Lung (tissue), 12 donors: ENCODE measurements around the gene LRRC27. TPM values are rescaled to one million over a fixed set of nuclear protein-coding genes. Genes with fewer than 3 reads are reported as not detected.

Experiments used
- ATAC-seq: fragments of 200-7000 bp; cut with Tn5 transposase; one replicate; pipeline ENCODE4 v1.9.1; 2020; ENCODE audit warnings: moderate number of reproducible peaks; ENCODE audit not compliant: insufficient read depth, low FRiP score
- DNase-seq, 3 donors: peaks; one replicate each; pipeline ENCODE4 v3.0.0-alpha.2; 2013 to 2017
- H3K27ac ChIP-seq, 2 donors: one replicate each; pipeline ENCODE4 v1.5.1; 2013; ENCODE audit warnings: mild to moderate bottlenecking in 2 of 2, moderate library complexity in 2 of 2, control low read depth in 1 of 2, inconsistent platforms in 1 of 2, low read depth in 1 of 2, low read length in 1 of 2
- H3K27me3 ChIP-seq, 3 donors: one replicate each; pipeline ENCODE4 v1.5.1; 2013; ENCODE audit warnings: low read length in 2 of 3; ENCODE audit not compliant: control insufficient read depth in 3 of 3, insufficient read depth in 3 of 3
- H3K36me3 ChIP-seq, 4 donors: one replicate each; pipeline ENCODE4 v1.5.1; 2013; ENCODE audit warnings: low read length in 4 of 4, mild to moderate bottlenecking in 1 of 4, moderate library complexity in 1 of 4; ENCODE audit not compliant: control insufficient read depth in 4 of 4, insufficient read depth in 4 of 4
- H3K4me1 ChIP-seq, 5 donors: one replicate each; pipeline ENCODE4 v1.5.1; 2013; ENCODE audit warnings: low read length in 5 of 5, mild to moderate bottlenecking in 2 of 5, moderate library complexity in 1 of 5; ENCODE audit not compliant: control insufficient read depth in 5 of 5, insufficient read depth in 5 of 5
- H3K4me3 ChIP-seq: one replicate; pipeline ENCODE4 v1.5.1; 2013; ENCODE audit warnings: mild to moderate bottlenecking, control low read depth, moderate library complexity
- H3K9ac ChIP-seq, 2 donors: one replicate each; pipeline ENCODE4 v1.5.1; 2013; ENCODE audit warnings: low read length in 2 of 2, control low read depth in 1 of 2; ENCODE audit not compliant: insufficient read depth in 1 of 2
- H3K9me3 ChIP-seq, 4 donors: one replicate each; pipeline ENCODE4 v1.5.1; 2013; ENCODE audit warnings: low read length in 3 of 4, mild to moderate bottlenecking in 1 of 4, moderate library complexity in 1 of 4; ENCODE audit not compliant: control insufficient read depth in 4 of 4, insufficient read depth in 3 of 4
- CTCF ChIP-seq: IDR thresholded peaks from 2 replicates; pipeline ENCODE4 v1.5.1; 2012; ENCODE audit warnings: mild to moderate bottlenecking; ENCODE audit errors: control extremely low read depth, extremely low read depth
- WGBS, 2 donors: extraction: QIAGEN DNeasy Blood & Tissue Kit; methylation state at CpG; one replicate each; pipeline ENCODE4 v1.1.7; 2013; 5-methylcytosine and 5-hydroxymethylcytosine counted together
- polyA plus RNA-seq, 2 donors: library from polyadenylated mRNA; stranded (reverse); fragments of 200-250 nt; gene quantifications; one replicate each; pipeline ENCODE4 v1.2.1, GENCODE V29; 2013
- total RNA-seq, 2 donors: library from RNA; depleted of rRNA in 1 of 2; stranded (reverse); fragments of >200 nt in 1 of 2; gene quantifications; one replicate each; pipeline ENCODE4 v1.2.1, GENCODE V29; 2014 to 2021
- donor health status: control.
- donor health status: control.
- donor health status: Bipolar disorder and iron deficiency.
- donor health status: healthy.
- donor health status: DM: yes; HTN: yes; CAD: no.

The LRRC27 gene
- total and polyA plus RNA-seq, 4 donors, result 5.8 to 25.5 (median 17.2) TPM

GRCh38 chr10:132391676-132392020 lies 59.7 kb downstream of the LRRC27 start:
- Histone ChIP-seq H3K4me3 (no peak overlapping the region), H3K36me3 (no peaks in the 10 kb centered on the region), H3K9me3 (no peaks in the 10 kb centered on the region), H3K27me3 (no peaks in the 10 kb centered on the region), H3K4me1 (peaks cover 0 to 14% (median 10%) of the 10 kb centered on the region in 5 donors), H3K9ac (no peak overlapping the region), H3K27ac (no peak overlapping the region)
- DNase-seq (no peak), ATAC-seq (no peak)
- WGBS, 2 donors, result 87 to 93% methylated on average over 4 of the region's 4 CpGs
- TF ChIP-seq CTCF, result no peak

GRCh38 chr10:132392184-132392800 lies 60.3 kb downstream of the LRRC27 start:
- DNase-seq, result no peak
- WGBS, 2 donors, result 92 to 96% methylated on average over 2 of the region's 2 CpGs
- ATAC-seq, result no peak

GRCh38 chr10:132392811-132393694 lies 61.1 kb downstream of the LRRC27 start:
- H3K9ac ChIP-seq, result no peak overlapping the region
- no peak overlapping the region for H3K4me3 ChIP-seq
- H3K27me3 ChIP-seq, result no peaks in the 10 kb centered on the region
- no peak for TF ChIP-seq CTCF
- peaks cover 1 to 17% (median 10%) of the 10 kb centered on the region in 5 donors for H3K4me1 ChIP-seq
- WGBS, 2 donors, result 85 to 86% methylated on average over 12 of the region's 12 CpGs
- no peaks in the 10 kb centered on the region for H3K36me3 ChIP-seq
- ATAC-seq, result no peak
- no peaks in the 10 kb centered on the region for H3K9me3 ChIP-seq
- no peak for DNase-seq
- no peak overlapping the region for H3K27ac ChIP-seq

More at GRCh38 chr10:132392184-132392800, 60.3 kb downstream of the LRRC27 start:
- no peak for TF ChIP-seq CTCF
- Histone ChIP-seq H3K9me3 (no peaks in the 10 kb centered on the region), H3K27me3 (no peaks in the 10 kb centered on the region), H3K9ac (no peak overlapping the region), H3K4me3 (no peak overlapping the region), H3K36me3 (no peaks in the 10 kb centered on the region), H3K4me1 (peaks cover 0 to 14% (median 10%) of the 10 kb centered on the region in 5 donors), H3K27ac (no peak overlapping the region)
